Measurements from ENCODE around the gene OCA2.

Gene OCA2

DNA sequence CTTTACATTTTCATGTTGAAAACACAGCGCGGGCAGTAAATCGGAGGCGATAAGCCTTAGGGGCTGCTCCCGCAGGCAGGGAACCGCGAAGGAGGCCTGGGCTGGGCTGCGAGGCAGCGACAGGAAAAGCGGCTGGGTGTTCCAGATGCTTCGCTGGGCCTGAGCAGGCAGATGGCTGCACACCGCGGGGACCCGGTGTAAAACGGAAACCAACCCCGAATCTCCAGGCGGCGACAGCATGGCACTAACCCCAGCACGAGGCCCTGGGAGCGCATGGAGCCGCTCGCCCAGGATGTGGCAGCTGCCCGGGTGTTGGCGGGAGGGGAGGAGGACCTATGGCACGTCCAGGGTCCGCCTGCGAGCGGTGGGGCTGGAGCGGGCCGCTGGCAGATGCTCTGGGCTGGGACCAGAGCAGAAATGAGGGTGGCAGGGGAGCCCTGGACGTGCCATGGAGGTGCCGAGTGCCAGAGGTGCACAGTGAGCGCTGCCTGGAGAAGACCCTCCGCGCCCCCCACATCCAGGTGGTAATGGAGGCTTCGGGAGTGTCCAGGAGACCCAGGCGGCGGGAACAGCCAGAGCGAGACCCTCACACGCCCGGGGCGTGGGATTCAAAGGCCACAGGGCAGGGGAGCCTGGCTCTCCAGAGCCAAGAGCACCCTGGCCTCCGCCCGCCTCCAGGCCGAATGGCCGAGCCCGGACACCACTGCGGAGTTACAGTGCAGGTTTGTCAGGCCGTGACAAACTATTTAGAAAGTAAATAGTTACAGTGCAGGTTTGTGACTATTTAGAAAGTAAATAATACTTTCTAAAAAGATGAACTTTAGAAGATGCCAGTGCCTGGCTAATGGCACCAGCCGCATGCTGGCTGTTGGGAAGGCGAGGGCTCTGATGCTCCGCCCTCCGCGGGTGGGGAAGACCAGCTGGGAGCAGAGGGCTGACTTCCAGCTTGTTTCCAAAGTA is 293.6 kb downstream of the OCA2 start:
- TF ChIP-seq TAF1 (IDR thresholded peaks at IDR 0.05; ENCODE audit: borderline replicate concordance, insufficient read depth, low read length): no peak
- no peak for TF ChIP-seq SIN3A (IDR thresholded peaks at IDR 0.05; ENCODE audit: borderline replicate concordance, insufficient read depth, low read length)
- TF ChIP-seq FOXP2 (optimal IDR thresholded peaks at IDR 0.05; ENCODE audit: borderline replicate concordance, extremely low read depth, extremely low read length, insufficient read depth): no peak
- TF ChIP-seq, protein P1, sequence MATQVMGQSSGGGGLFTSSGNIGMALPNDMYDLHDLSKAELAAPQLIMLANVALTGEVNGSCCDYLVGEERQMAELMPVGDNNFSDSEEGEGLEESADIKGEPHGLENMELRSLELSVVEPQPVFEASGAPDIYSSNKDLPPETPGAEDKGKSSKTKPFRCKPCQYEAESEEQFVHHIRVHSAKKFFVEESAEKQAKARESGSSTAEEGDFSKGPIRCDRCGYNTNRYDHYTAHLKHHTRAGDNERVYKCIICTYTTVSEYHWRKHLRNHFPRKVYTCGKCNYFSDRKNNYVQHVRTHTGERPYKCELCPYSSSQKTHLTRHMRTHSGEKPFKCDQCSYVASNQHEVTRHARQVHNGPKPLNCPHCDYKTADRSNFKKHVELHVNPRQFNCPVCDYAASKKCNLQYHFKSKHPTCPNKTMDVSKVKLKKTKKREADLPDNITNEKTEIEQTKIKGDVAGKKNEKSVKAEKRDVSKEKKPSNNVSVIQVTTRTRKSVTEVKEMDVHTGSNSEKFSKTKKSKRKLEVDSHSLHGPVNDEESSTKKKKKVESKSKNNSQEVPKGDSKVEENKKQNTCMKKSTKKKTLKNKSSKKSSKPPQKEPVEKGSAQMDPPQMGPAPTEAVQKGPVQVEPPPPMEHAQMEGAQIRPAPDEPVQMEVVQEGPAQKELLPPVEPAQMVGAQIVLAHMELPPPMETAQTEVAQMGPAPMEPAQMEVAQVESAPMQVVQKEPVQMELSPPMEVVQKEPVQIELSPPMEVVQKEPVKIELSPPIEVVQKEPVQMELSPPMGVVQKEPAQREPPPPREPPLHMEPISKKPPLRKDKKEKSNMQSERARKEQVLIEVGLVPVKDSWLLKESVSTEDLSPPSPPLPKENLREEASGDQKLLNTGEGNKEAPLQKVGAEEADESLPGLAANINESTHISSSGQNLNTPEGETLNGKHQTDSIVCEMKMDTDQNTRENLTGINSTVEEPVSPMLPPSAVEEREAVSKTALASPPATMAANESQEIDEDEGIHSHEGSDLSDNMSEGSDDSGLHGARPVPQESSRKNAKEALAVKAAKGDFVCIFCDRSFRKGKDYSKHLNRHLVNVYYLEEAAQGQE (IDR thresholded peaks at IDR 0.05; ENCODE audit: insufficient read depth in 1 of 2, low read depth in 2 of 2, low read length in 2 of 2): no peak
- TF ChIP-seq POLR2AphosphoS5 (IDR thresholded peaks at IDR 0.05; ENCODE audit: low read depth, low read length): no peak

DNA sequence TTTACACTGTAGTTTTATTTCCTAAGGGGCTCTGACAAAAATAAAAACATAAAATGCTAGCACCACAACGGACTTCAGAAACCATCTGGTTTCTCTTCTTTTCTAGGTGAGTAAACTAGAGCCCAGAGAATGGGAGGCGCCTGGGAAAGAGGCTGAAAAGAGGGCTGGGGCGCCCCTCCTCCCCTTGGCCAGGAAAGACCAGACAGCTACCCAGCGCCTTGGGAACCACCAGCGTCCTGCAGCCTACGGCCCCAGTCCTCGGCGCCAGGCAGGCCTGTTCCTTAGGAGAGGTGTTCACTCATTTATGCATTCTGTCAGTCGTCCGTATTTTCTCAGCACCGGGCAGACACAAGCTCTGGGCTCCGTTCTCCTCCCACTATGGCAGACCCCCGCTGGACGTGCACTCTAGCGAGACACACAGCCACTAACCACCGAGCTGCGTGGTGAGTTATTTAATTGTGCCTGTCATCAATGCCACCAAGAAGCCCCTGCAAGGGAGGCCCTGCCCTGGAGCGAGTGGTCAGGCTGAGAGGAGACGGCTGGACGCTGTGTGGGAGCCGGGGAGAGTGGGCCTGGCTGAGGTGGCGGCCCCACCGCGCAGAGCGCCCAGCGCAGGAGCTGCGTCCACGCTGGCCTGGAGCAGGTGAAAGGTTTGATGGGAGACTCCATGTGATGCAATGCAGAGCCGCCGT is 294.4 kb downstream of the OCA2 start:
- TF ChIP-seq TAF1 (IDR thresholded peaks at IDR 0.05; ENCODE audit: borderline replicate concordance, insufficient read depth, low read length) (no peak), FOXP2 (optimal IDR thresholded peaks at IDR 0.05; ENCODE audit: borderline replicate concordance, extremely low read depth, extremely low read length, insufficient read depth) (no peak), SIN3A (IDR thresholded peaks at IDR 0.05; ENCODE audit: borderline replicate concordance, insufficient read depth, low read length) (no peak)
- TF ChIP-seq, protein P1 (IDR thresholded peaks at IDR 0.05; ENCODE audit: insufficient read depth in 1 of 2, low read depth in 2 of 2, low read length in 2 of 2): no peak

GRCh38 chr15:27798807-27799206 is 300.3 kb downstream of the OCA2 start:
- TF ChIP-seq SIN3A (IDR thresholded peaks at IDR 0.05; ENCODE audit: borderline replicate concordance, insufficient read depth, low read length): no peak
- TF ChIP-seq FOXP2 (optimal IDR thresholded peaks at IDR 0.05; ENCODE audit: borderline replicate concordance, extremely low read depth, extremely low read length, insufficient read depth): no peak
- TF ChIP-seq POLR2AphosphoS5 (IDR thresholded peaks at IDR 0.05; ENCODE audit: low read depth, low read length): no peak

- TF ChIP-seq TAF1 (IDR thresholded peaks at IDR 0.05; ENCODE audit: borderline replicate concordance, insufficient read depth, low read length) (no peak), POLR2AphosphoS5 (IDR thresholded peaks at IDR 0.05; ENCODE audit: low read depth, low read length) (no peak)
- TF ChIP-seq, protein P1 (IDR thresholded peaks at IDR 0.05; ENCODE audit: insufficient read depth in 1 of 2, low read depth in 2 of 2, low read length in 2 of 2): no peak
Observed at GRCh38 chr15:27797765-27798164, 301.4 kb downstream of the OCA2 start.

DNA sequence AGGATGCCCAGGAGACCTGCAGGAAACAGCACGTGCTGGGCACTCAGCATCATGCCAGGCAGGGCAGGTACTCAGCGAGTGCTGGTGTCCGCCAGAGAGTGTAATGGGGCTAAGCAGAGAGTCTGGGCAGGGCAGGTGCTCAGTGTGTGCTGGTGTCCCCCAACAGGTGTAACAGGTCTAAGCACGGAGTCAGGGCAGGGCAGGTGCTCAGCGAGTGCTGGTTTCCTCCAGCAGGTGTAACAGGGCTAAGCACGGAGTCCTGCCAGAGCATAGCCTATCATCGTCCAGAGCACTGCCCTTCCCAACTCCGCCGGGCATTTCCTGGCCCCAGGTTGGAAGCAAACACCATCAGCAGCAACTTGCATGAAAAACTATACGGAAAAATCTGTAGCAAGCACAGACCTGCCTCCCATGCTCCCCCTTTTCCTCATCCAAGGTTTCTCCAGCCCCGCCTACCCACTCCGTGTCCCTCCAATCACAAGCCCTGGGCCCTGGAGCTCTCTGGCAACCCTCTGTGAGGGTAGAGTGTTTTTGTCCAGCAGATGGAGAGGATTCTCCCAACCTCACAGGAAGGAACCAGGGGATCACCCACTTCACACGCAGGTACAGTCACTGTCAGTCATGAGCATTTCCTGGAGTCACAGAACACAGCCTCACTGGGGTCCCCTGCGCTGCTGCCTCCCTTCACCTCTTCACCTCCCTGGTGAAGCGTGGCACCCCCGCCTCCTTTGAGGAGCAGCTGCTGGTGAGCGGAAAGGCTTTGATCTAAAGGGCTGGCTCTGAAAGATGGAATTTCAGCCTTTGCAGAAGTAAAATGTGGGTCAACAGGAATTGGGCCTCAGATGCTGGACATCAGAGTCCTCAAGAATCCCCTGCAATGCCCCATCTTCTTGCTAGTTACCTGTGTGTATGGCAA is 302.5 kb downstream of the OCA2 start:
- TF ChIP-seq FOXP2 (optimal IDR thresholded peaks at IDR 0.05; ENCODE audit: borderline replicate concordance, extremely low read depth, extremely low read length, insufficient read depth): no peak
- TF ChIP-seq, protein P1 (IDR thresholded peaks at IDR 0.05; ENCODE audit: insufficient read depth in 1 of 2, low read depth in 2 of 2, low read length in 2 of 2): no peak
- no peak for TF ChIP-seq SIN3A (IDR thresholded peaks at IDR 0.05; ENCODE audit: borderline replicate concordance, insufficient read depth, low read length)
- no peak for TF ChIP-seq POLR2AphosphoS5 (IDR thresholded peaks at IDR 0.05; ENCODE audit: low read depth, low read length)
- no peak for TF ChIP-seq TAF1 (IDR thresholded peaks at IDR 0.05; ENCODE audit: borderline replicate concordance, insufficient read depth, low read length)

Measured in PFSK-1 (cell line).